Testis (tissue), 2 donors: ENCODE results near the gene GREB1L.

Experiments used
- POLR2A ChIP-seq: fragments of 450-650 bp; IDR thresholded peaks from one replicate; pipeline ENCODE4 v1.6.1; 2017; ENCODE audit warnings: antibody characterized with exemption, mild to moderate bottlenecking, moderate library complexity
- TF ChIP-seq, protein P1 (sequence below), 3 experiments: fragments of 450-650 bp in 2 of 3; fragments of 200-600 bp in 1 of 3; sonication (generic) in 1 of 3; IDR thresholded peaks; one replicate each; pipeline ENCODE4 v1.5.1; 2016 to 2019; ENCODE audit warnings: antibody characterized with exemption in 3 of 3, mild to moderate bottlenecking in 2 of 3, moderate library complexity in 1 of 3

- TF ChIP-seq, protein P1, sequence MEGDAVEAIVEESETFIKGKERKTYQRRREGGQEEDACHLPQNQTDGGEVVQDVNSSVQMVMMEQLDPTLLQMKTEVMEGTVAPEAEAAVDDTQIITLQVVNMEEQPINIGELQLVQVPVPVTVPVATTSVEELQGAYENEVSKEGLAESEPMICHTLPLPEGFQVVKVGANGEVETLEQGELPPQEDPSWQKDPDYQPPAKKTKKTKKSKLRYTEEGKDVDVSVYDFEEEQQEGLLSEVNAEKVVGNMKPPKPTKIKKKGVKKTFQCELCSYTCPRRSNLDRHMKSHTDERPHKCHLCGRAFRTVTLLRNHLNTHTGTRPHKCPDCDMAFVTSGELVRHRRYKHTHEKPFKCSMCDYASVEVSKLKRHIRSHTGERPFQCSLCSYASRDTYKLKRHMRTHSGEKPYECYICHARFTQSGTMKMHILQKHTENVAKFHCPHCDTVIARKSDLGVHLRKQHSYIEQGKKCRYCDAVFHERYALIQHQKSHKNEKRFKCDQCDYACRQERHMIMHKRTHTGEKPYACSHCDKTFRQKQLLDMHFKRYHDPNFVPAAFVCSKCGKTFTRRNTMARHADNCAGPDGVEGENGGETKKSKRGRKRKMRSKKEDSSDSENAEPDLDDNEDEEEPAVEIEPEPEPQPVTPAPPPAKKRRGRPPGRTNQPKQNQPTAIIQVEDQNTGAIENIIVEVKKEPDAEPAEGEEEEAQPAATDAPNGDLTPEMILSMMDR (IDR thresholded peaks at IDR 0.05), result no peak
- no peak for TF ChIP-seq POLR2A
Observed at GRCh38 chr18:21443776-21444464, 201.9 kb downstream of the GREB1L start.
